ENCODE measurements around the gene CLMN. TPM values are rescaled to one million over a fixed set of nuclear protein-coding genes. Genes with fewer than 3 reads are reported as not detected.
A peak's percentile ranks its signal among the peaks of the same experiment; 100 is the strongest.

CLMN gene
- total and polyA plus RNA-seq, 4 donors: 4.5 to 33.5 (median 11.7) TPM

DNA sequence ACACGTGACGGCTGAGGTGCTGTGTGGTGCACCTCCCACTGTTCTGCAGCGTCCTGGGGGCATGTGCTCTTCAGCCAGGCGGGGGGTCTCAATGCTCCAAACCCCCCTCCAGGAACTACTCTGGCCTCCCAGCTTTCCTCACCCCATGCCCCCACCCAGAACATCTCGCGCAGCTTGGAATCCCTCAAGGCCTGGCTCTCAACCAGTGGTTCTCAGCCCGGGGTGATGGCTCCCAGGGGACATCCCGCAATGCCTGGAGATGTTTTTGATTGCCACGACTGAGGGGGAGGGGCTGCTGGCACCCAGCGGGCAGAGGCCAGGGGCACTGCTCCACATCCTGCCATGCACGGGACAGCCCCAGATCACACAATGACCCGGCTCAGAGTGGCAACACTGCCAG is 83.5 kb downstream of the CLMN start:
- H3K4me1 ChIP-seq (ENCODE audit: control insufficient read depth in 5 of 5, insufficient read depth in 5 of 5, low read length in 5 of 5): peaks cover 0 to 41% (median 8%) of the 10 kb centered on the region in 5 donors
- TF ChIP-seq, protein P1, sequence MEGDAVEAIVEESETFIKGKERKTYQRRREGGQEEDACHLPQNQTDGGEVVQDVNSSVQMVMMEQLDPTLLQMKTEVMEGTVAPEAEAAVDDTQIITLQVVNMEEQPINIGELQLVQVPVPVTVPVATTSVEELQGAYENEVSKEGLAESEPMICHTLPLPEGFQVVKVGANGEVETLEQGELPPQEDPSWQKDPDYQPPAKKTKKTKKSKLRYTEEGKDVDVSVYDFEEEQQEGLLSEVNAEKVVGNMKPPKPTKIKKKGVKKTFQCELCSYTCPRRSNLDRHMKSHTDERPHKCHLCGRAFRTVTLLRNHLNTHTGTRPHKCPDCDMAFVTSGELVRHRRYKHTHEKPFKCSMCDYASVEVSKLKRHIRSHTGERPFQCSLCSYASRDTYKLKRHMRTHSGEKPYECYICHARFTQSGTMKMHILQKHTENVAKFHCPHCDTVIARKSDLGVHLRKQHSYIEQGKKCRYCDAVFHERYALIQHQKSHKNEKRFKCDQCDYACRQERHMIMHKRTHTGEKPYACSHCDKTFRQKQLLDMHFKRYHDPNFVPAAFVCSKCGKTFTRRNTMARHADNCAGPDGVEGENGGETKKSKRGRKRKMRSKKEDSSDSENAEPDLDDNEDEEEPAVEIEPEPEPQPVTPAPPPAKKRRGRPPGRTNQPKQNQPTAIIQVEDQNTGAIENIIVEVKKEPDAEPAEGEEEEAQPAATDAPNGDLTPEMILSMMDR (IDR thresholded peaks at IDR 0.05; ENCODE audit: control extremely low read depth, extremely low read depth): no peak
- H3K27me3 ChIP-seq (ENCODE audit: control insufficient read depth in 3 of 3, insufficient read depth in 3 of 3, low read length in 2 of 3): no peaks in the 10 kb centered on the region
- H3K36me3 ChIP-seq (ENCODE audit: control insufficient read depth in 4 of 4, insufficient read depth in 4 of 4, low read length in 4 of 4): no peaks in the 10 kb centered on the region
- H3K4me3 ChIP-seq: no peak overlapping the region
- ATAC-seq (ENCODE audit: insufficient read depth, low FRiP score) (no peak), DNase-seq (no peak)
- no peak overlapping the region for H3K9ac ChIP-seq (ENCODE audit: insufficient read depth in 1 of 2, low read length in 2 of 2)
- no peaks in the 10 kb centered on the region for H3K9me3 ChIP-seq (ENCODE audit: control insufficient read depth in 4 of 4, insufficient read depth in 3 of 4, low read length in 3 of 4)
- H3K27ac ChIP-seq (ENCODE audit: low read depth in 1 of 2, low read length in 1 of 2): no peak overlapping the region
- 79 to 84% methylated on average over 12 of the region's 12 CpGs for WGBS, 2 donors

DNA sequence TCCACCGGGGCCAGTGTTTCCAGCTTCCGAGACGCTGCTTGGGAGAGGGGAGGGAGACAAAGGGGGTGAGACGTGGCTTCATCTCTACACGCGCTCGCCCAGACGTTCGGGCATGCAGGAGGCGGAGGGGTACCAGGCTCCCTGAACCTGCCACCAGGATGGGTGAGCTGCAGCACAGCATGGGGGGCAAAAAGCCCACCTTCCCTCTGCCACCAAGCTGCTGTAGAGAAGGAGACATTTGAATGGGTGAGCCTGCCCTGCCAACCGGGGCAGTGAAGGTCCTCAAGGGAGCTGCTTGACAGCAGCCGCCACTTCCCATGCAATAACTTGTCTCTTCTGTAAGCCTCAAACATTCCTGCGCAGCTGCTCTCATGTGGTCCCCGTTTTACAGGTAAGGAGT is 83.9 kb downstream of the CLMN start:
- H3K9me3 ChIP-seq (ENCODE audit: control insufficient read depth in 4 of 4, insufficient read depth in 3 of 4, low read length in 3 of 4): no peaks in the 10 kb centered on the region
- no peaks in the 10 kb centered on the region for H3K36me3 ChIP-seq (ENCODE audit: control insufficient read depth in 4 of 4, insufficient read depth in 4 of 4, low read length in 4 of 4)
- ATAC-seq (ENCODE audit: insufficient read depth, low FRiP score) (no peak), DNase-seq (no peak)
- no peaks in the 10 kb centered on the region for H3K27me3 ChIP-seq (ENCODE audit: control insufficient read depth in 3 of 3, insufficient read depth in 3 of 3, low read length in 2 of 3)
- no peak overlapping the region for H3K27ac ChIP-seq (ENCODE audit: low read depth in 1 of 2, low read length in 1 of 2)
- H3K4me3 ChIP-seq: no peak overlapping the region
- peaks cover 0 to 41% (median 8%) of the 10 kb centered on the region in 5 donors for H3K4me1 ChIP-seq (ENCODE audit: control insufficient read depth in 5 of 5, insufficient read depth in 5 of 5, low read length in 5 of 5)
- WGBS, 2 donors: 93 to 94% methylated on average over 14 of the region's 14 CpGs
- H3K9ac ChIP-seq (ENCODE audit: insufficient read depth in 1 of 2, low read length in 2 of 2): no peak overlapping the region
- TF ChIP-seq, protein P1 (IDR thresholded peaks at IDR 0.05; ENCODE audit: control extremely low read depth, extremely low read depth): no peak

GRCh38 chr14:95235351-95235750 is 84.4 kb downstream of the CLMN start:
- no peaks in the 10 kb centered on the region for H3K9me3 ChIP-seq (ENCODE audit: control insufficient read depth in 4 of 4, insufficient read depth in 3 of 4, low read length in 3 of 4)
- no peaks in the 10 kb centered on the region for H3K36me3 ChIP-seq (ENCODE audit: control insufficient read depth in 4 of 4, insufficient read depth in 4 of 4, low read length in 4 of 4)
- H3K27me3 ChIP-seq (ENCODE audit: control insufficient read depth in 3 of 3, insufficient read depth in 3 of 3, low read length in 2 of 3): no peaks in the 10 kb centered on the region
- no peak overlapping the region for H3K9ac ChIP-seq (ENCODE audit: insufficient read depth in 1 of 2, low read length in 2 of 2)
- TF ChIP-seq, protein P1 (IDR thresholded peaks at IDR 0.05; ENCODE audit: control extremely low read depth, extremely low read depth): no peak
- peaks cover 0 to 41% (median 8%) of the 10 kb centered on the region in 5 donors for H3K4me1 ChIP-seq (ENCODE audit: control insufficient read depth in 5 of 5, insufficient read depth in 5 of 5, low read length in 5 of 5)
- WGBS, 2 donors: 80 to 84% methylated on average over 4 of the region's 4 CpGs
- no peak overlapping the region for H3K27ac ChIP-seq (ENCODE audit: low read depth in 1 of 2, low read length in 1 of 2)
- no peak overlapping the region for H3K4me3 ChIP-seq
- peak in 1 of 3 donors; percentile 23 for DNase-seq
- ATAC-seq (ENCODE audit: insufficient read depth, low FRiP score): no peak

GRCh38 chr14:95234426-95234825 is 85.3 kb downstream of the CLMN start:
- TF ChIP-seq, protein P1 (IDR thresholded peaks at IDR 0.05; ENCODE audit: control extremely low read depth, extremely low read depth): no peak
- Histone ChIP-seq H3K9me3 (ENCODE audit: control insufficient read depth in 4 of 4, insufficient read depth in 3 of 4, low read length in 3 of 4) (no peaks in the 10 kb centered on the region), H3K4me3 (no peak overlapping the region), H3K36me3 (ENCODE audit: control insufficient read depth in 4 of 4, insufficient read depth in 4 of 4, low read length in 4 of 4) (no peaks in the 10 kb centered on the region), H3K27me3 (ENCODE audit: control insufficient read depth in 3 of 3, insufficient read depth in 3 of 3, low read length in 2 of 3) (no peaks in the 10 kb centered on the region), H3K27ac (ENCODE audit: low read depth in 1 of 2, low read length in 1 of 2) (peak overlapping the region in 1 of 2 donors; percentile 60), H3K9ac (ENCODE audit: insufficient read depth in 1 of 2, low read length in 2 of 2) (no peak overlapping the region), H3K4me1 (ENCODE audit: control insufficient read depth in 5 of 5, insufficient read depth in 5 of 5, low read length in 5 of 5) (peaks cover 0 to 41% (median 8%) of the 10 kb centered on the region in 5 donors)
- ATAC-seq (ENCODE audit: insufficient read depth, low FRiP score): no peak
- WGBS, 2 donors: 63 to 78% methylated on average over 8 of the region's 8 CpGs
- no peak for DNase-seq

Data from lung (tissue), 12 donors.